GM12878 (cell line): Measurements from ENCODE around the gene ZNF655. TPM values are rescaled to one million over a fixed set of nuclear protein-coding genes. Genes with fewer than 3 reads are reported as not detected.

Source experiments
- CHD4 ChIP-seq: fragments of 200-600 bp; sonication (generic); IDR thresholded peaks from 2 replicates; pipeline ENCODE4 v1.6.1; 2016; ENCODE audit warnings: mild to moderate bottlenecking
- CREB1 ChIP-seq: IDR thresholded peaks from 2 replicates; pipeline ENCODE4 v1.6.1; 2012; ENCODE audit warnings: low read depth, mild to moderate bottlenecking, inconsistent platforms
- EP300 ChIP-seq, 2 experiments: fragments of 150-350 bp in 1 of 2; IDR thresholded peaks; 2 replicates each; pipeline ENCODE4 v1.6.1; 2011 to 2012; ENCODE audit warnings: low read depth in 2 of 2, low read length in 2 of 2, borderline replicate concordance in 1 of 2, improper control_type of control experiment in 1 of 2, inconsistent platforms in 1 of 2; ENCODE audit not compliant: control insufficient read depth in 1 of 2
- EZH2 ChIP-seq: IDR thresholded peaks from 2 replicates; pipeline ENCODE4 v1.6.1; 2012; ENCODE audit warnings: low read depth, mild to moderate bottlenecking, control low read depth, inconsistent platforms, low read length, borderline replicate concordance; ENCODE audit not compliant: control insufficient read depth
- GATAD2B ChIP-seq: fragments of 450-650 bp; conservative IDR thresholded peaks from 2 replicates; pipeline ENCODE4 v1.6.1; 2017; ENCODE audit warnings: low read depth, mild to moderate bottlenecking, moderate library complexity
- MEF2A ChIP-seq: IDR thresholded peaks from 2 replicates; pipeline ENCODE4 v1.6.1; 2011; ENCODE audit warnings: low read depth, mild to moderate bottlenecking, low read length, moderate library complexity; ENCODE audit not compliant: insufficient read depth
- MXI1 ChIP-seq: fragments of 150-350 bp; IDR thresholded peaks from 2 replicates; pipeline ENCODE4 v1.6.1; 2011; ENCODE audit warnings: low read depth, mild to moderate bottlenecking, inconsistent platforms, low read length, improper control_type of control experiment
- NBN ChIP-seq: fragments of 450-650 bp; IDR thresholded peaks from 2 replicates; pipeline ENCODE4 v1.6.1; 2016
- NR2C2 ChIP-seq: IDR thresholded peaks from 2 replicates; pipeline ENCODE4 v1.6.1; 2011; ENCODE audit warnings: borderline replicate concordance, low read depth; ENCODE audit not compliant: control insufficient read depth, insufficient read length
- NR2F1 ChIP-seq: fragments of 450-650 bp; conservative IDR thresholded peaks from 2 replicates; pipeline ENCODE4 v1.6.1; 2017; ENCODE audit warnings: mild to moderate bottlenecking
- PML ChIP-seq: IDR thresholded peaks from 2 replicates; pipeline ENCODE4 v1.6.1; 2012; ENCODE audit warnings: low read length, inconsistent platforms
- POU2F2 ChIP-seq: IDR thresholded peaks from 3 replicates; pipeline ENCODE4 v1.6.1; 2011; ENCODE audit warnings: low read depth, mild to moderate bottlenecking, low read length, borderline replicate concordance
- RUNX3 ChIP-seq: IDR thresholded peaks from 2 replicates; pipeline ENCODE4 v1.6.1; 2012; ENCODE audit warnings: low read length, inconsistent platforms
- STAT1 ChIP-seq: fragments of 450-650 bp; conservative IDR thresholded peaks from 2 replicates; pipeline ENCODE4 v1.6.1; 2014; ENCODE audit warnings: antibody characterized with exemption, mild to moderate bottlenecking
- polyA plus RNA-seq, 11 experiments: library from polyadenylated mRNA; depleted of rRNA in 4 of 11; unstranded in 6 of 11; stranded (reverse) in 5 of 11; fragments of >200 nt; fragmentation: Nextera tagmentation in 4 of 11; fragmentation: Illumina TruSeq in 1 of 11; extraction: Ambion mirVana in 4 of 11; extraction: Trizol in 1 of 11; gene quantifications; 1 replicate in 1 of 11; 2 replicates in 10 of 11; pipeline versions ENCODE4 v1.2.1 to v1.2.3, GENCODE V29; 2011 to 2016; ENCODE audit warnings: inconsistent platforms in 2 of 11, missing spikeins in 2 of 11, low read depth in 1 of 11
- total RNA-seq, 4 experiments: library from RNA; depleted of rRNA in 3 of 4; stranded (reverse); fragments of >200 nt in 3 of 4; fragmentation: Illumina TruSeq in 1 of 4; extraction: Trizol in 1 of 4; gene quantifications; 2 replicates each; pipeline versions ENCODE4 v1.2.1 to v1.2.3, GENCODE V29; 2013 to 2021
- TF ChIP-seq, protein P1 (sequence below): fragments of 450-650 bp; formaldehyde crosslinking; IDR thresholded peaks from 2 replicates; pipeline ENCODE4 v1.5.0; 2022; ENCODE audit warnings: mild to moderate bottlenecking, missing genetic modification characterization
- TF ChIP-seq, protein P2 (sequence below): IDR thresholded peaks from 2 replicates; pipeline ENCODE4 v1.6.1; 2012; ENCODE audit warnings: improper control_type of control experiment, low read depth, low read length; ENCODE audit not compliant: insufficient replicate concordance
- TF ChIP-seq, protein P3 (sequence below): IDR thresholded peaks from 2 replicates; pipeline ENCODE4 v1.6.1; 2012; ENCODE audit warnings: low read depth, low read length, improper control_type of control experiment
- TF ChIP-seq, protein P4 (sequence below): IDR thresholded peaks from 2 replicates; pipeline ENCODE4 v1.6.1; 2011; ENCODE audit warnings: low read depth, low read length, improper control_type of control experiment, borderline replicate concordance

Gene ZNF655
- total and polyA plus RNA-seq, 10 of the 15 experiments (the other 5 are each of a cell fraction or from before 2014, with no cell fraction given): 14.5 to 107 (median 52.8) TPM

DNA sequence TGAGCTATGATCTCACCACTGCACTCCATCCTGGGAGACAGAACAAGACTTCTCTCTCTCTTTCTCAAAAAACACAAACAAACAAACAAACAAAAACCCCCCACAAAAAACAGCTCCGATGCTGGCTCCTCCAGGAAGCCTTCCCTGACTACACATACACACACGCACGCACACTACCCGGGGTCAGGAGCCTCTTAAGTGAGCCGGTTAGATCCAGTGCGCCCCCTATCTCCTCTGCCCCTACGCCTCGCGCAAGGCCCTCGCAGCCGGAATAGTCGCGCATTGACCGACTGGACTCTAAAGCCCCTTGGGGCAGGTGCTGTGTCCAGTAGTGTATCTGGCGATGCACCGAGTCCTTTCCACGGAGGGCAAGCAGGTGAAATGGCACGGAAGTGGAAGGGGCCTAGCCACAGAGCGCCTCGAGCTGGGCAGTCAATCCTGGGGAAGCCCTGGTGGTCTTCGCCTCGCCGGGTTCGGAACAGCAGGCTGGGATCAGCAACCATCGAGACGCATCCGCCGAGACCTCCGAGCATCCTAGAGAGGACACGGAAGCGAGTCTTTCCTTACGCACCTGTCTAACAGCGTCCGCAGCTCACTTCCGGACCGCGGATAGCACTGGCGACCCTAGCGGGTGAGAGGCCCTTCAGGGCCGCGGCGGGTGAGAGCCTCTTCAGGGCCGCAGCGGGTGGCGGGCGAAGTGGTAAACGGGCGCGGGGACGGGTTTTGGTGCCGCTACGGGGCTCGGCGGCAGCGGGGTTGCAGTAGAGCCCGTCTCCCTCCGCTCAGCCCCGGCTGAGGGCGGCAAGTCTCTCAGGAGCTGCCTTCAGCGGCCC lies 58.1 kb downstream of the ZNF655 start, which contains the start of gene ZSCAN25 (continued):
- TF ChIP-seq STAT1: peak; percentile 3; the same call in 1 of the 2 replicates
- TF ChIP-seq MXI1: no peak
- TF ChIP-seq GATAD2B: peak; percentile 78
- TF ChIP-seq EP300 (IDR thresholded peaks at IDR 0.05; ENCODE audit: borderline replicate concordance in 1 of 2, control insufficient read depth in 1 of 2, low read depth in 2 of 2, low read length in 2 of 2): no peak
- peak; percentile 88; the same call in 1 of the 2 replicates for TF ChIP-seq CHD4
- TF ChIP-seq, protein P1, sequence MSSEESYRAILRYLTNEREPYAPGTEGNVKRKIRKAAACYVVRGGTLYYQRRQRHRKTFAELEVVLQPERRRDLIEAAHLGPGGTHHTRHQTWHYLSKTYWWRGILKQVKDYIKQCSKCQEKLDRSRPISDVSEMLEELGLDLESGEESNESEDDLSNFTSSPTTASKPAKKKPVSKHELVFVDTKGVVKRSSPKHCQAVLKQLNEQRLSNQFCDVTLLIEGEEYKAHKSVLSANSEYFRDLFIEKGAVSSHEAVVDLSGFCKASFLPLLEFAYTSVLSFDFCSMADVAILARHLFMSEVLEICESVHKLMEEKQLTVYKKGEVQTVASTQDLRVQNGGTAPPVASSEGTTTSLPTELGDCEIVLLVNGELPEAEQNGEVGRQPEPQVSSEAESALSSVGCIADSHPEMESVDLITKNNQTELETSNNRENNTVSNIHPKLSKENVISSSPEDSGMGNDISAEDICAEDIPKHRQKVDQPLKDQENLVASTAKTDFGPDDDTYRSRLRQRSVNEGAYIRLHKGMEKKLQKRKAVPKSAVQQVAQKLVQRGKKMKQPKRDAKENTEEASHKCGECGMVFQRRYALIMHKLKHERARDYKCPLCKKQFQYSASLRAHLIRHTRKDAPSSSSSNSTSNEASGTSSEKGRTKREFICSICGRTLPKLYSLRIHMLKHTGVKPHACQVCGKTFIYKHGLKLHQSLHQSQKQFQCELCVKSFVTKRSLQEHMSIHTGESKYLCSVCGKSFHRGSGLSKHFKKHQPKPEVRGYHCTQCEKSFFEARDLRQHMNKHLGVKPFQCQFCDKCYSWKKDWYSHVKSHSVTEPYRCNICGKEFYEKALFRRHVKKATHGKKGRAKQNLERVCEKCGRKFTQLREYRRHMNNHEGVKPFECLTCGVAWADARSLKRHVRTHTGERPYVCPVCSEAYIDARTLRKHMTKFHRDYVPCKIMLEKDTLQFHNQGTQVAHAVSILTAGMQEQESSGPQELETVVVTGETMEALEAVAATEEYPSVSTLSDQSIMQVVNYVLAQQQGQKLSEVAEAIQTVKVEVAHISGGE (CRISPR knock-in tag): peak; percentile 79
- TF ChIP-seq, protein P2, sequence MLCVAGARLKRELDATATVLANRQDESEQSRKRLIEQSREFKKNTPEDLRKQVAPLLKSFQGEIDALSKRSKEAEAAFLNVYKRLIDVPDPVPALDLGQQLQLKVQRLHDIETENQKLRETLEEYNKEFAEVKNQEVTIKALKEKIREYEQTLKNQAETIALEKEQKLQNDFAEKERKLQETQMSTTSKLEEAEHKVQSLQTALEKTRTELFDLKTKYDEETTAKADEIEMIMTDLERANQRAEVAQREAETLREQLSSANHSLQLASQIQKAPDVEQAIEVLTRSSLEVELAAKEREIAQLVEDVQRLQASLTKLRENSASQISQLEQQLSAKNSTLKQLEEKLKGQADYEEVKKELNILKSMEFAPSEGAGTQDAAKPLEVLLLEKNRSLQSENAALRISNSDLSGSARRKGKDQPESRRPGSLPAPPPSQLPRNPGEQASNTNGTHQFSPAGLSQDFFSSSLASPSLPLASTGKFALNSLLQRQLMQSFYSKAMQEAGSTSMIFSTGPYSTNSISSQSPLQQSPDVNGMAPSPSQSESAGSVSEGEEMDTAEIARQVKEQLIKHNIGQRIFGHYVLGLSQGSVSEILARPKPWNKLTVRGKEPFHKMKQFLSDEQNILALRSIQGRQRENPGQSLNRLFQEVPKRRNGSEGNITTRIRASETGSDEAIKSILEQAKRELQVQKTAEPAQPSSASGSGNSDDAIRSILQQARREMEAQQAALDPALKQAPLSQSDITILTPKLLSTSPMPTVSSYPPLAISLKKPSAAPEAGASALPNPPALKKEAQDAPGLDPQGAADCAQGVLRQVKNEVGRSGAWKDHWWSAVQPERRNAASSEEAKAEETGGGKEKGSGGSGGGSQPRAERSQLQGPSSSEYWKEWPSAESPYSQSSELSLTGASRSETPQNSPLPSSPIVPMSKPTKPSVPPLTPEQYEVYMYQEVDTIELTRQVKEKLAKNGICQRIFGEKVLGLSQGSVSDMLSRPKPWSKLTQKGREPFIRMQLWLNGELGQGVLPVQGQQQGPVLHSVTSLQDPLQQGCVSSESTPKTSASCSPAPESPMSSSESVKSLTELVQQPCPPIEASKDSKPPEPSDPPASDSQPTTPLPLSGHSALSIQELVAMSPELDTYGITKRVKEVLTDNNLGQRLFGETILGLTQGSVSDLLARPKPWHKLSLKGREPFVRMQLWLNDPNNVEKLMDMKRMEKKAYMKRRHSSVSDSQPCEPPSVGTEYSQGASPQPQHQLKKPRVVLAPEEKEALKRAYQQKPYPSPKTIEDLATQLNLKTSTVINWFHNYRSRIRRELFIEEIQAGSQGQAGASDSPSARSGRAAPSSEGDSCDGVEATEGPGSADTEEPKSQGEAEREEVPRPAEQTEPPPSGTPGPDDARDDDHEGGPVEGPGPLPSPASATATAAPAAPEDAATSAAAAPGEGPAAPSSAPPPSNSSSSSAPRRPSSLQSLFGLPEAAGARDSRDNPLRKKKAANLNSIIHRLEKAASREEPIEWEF: no peak
- peak; percentile 87 for TF ChIP-seq CREB1
- TF ChIP-seq POU2F2: peak; percentile 75; the same call in 1 of the 3 replicates
- TF ChIP-seq, protein P3, sequence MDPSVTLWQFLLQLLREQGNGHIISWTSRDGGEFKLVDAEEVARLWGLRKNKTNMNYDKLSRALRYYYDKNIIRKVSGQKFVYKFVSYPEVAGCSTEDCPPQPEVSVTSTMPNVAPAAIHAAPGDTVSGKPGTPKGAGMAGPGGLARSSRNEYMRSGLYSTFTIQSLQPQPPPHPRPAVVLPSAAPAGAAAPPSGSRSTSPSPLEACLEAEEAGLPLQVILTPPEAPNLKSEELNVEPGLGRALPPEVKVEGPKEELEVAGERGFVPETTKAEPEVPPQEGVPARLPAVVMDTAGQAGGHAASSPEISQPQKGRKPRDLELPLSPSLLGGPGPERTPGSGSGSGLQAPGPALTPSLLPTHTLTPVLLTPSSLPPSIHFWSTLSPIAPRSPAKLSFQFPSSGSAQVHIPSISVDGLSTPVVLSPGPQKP: peak; percentile 87
- peak; percentile 52; the same call in 1 of the 2 replicates for TF ChIP-seq PML
- no peak for TF ChIP-seq EZH2
- TF ChIP-seq NBN: peak; percentile 84; the same call in 1 of the 2 replicates
- TF ChIP-seq, protein P4, sequence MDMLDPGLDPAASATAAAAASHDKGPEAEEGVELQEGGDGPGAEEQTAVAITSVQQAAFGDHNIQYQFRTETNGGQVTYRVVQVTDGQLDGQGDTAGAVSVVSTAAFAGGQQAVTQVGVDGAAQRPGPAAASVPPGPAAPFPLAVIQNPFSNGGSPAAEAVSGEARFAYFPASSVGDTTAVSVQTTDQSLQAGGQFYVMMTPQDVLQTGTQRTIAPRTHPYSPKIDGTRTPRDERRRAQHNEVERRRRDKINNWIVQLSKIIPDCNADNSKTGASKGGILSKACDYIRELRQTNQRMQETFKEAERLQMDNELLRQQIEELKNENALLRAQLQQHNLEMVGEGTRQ: no peak
- TF ChIP-seq MEF2A: peak; percentile 59; the same call in 1 of the 2 replicates
- TF ChIP-seq NR2C2: no peak
- TF ChIP-seq NR2F1: peak; percentile 53; the same call in 1 of the 2 replicates
- peak; percentile 35; the same call in 1 of the 2 replicates for TF ChIP-seq RUNX3
